RPMI7951 (cell line): ENCODE data around the gene ISCA1. TPM values are rescaled to one million over a fixed set of nuclear protein-coding genes. Genes with fewer than 3 reads are reported as not detected.

Experiments used
- DNase-seq: peaks from one replicate; pipeline ENCODE4 v3.0.0-alpha.2; 2012; ENCODE audit warnings: low read depth
- total RNA-seq: library from RNA; depleted of rRNA; stranded (reverse); fragments of >200 nt; shearing (Covaris generic); gene quantifications from 2 replicates; pipeline ENCODE4 v1.2.3, GENCODE V29; 2014; rRNA removed

Gene ISCA1
- total RNA-seq, 1 experiment from 2014 or later, result 32.4 TPM

- DNase-seq, result no peak
These were observed 51.5 kb downstream of the ISCA1 start for GRCh38 chr9:86230858-86231257.

GRCh38 chr9:86222667-86223066 is 59.7 kb downstream of the ISCA1 start:
- DNase-seq, result no peak

DNA sequence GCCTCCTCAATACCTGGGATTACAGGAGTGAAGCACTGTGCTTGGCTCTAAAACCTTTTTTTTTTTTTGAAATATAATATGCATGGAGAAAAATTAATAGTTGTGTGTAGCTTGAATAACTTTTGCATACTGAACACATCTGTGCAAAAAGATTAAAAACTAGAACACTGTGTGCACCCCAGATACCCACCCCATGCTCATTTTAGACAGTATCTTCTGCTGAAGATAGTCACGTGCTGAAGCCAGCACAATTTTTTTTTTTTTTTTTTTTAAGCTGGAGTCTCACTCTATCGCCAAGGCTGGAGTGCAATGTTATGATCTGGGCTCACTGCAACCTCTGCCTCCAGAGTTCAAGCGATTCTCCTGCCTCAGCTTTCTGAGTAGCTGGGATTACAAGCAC is 62.7 kb downstream of the ISCA1 start:
- DNase-seq, result no peak

DNA sequence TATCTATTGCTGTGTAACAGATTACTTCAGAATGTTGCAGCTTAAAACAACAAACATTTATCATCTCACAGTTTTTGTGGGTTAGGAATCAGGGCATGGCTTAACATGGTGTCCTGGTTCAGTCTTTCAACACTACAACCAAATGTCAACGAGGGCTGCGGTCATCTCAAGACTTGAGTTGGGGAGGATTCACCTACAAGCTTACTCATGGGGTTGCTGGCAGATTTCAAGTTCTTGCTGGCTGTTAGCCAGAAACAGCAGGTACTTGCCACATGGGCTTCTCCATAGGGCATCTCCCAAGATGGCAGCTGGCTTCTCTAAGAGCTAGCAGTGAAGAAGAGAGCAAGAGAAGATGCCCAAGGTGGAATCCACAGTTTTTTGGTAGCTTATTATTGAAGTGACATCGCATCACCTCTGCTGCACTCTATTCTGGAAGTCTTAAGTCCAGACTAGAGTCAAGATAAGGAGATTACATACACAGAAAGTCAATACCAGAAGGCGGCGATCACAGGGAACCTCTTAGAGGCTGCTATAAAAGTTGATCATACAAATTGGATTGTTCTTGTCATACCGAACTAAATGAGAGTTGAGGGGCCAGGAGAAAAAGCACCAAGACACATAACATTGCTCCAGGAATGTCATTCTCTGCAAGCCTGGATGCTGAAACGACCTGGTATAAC is 65.1 kb downstream of the ISCA1 start:
- DNase-seq, result no peak

Other genes starting within 250 kb of the ISCA1 start
- 29.9 and 31.9 TPM in 2 replicates for gene GOLM1, start 183.0 kb downstream of the ISCA1 start, total RNA-seq
- 0.48 TPM in 1 of 2 replicates, not detected in the other for gene C9orf153, start 22.9 kb downstream of the ISCA1 start, total RNA-seq
- gene TUT7, start 71.9 kb upstream of the ISCA1 start, total RNA-seq, result 21.3 and 21.6 TPM in 2 replicates